ENCODE data around the gene KIF5C. TPM values are rescaled to one million over a fixed set of nuclear protein-coding genes. Genes with fewer than 3 reads are reported as not detected.

KIF5C gene
- total RNA-seq, 1 donor from 2014 or later, result 673 TPM

DNA sequence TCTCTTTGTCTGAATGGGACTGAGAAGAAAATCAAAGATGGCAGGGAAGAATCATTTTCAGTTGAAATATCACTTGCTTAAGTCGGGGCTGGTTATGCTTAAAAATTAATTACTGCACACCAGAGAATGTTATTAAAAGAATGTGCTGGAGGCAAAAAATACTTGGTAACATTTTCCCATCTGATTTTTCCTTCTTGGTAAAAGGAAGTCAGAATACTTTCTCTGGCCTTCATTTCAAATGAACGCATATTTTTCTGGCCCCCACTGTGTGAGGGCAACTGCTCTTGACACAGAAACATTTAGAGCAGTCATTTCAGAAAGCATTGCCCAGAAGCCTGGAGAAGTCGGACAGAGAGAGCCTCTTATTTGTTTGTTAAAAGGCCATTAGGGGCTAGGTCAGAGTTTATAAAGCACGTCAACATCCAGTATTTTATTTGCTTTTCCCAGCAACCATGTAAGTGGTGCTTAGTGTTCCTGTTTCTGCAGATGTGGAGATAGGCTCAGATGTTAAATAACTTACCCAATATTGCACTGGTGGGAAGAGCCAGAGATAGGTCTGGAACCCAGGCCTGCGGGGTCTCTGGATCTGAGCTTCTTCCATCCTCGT, 130.5 kb downstream of the KIF5C start:
- no peak for DNase-seq
- peaks cover 13% of the 10 kb centered on the region for H3K27me3 Mint-ChIP-seq (ENCODE audit: unreplicated experiment)
- no peak overlapping the region for H3K27ac Mint-ChIP-seq (ENCODE audit: unreplicated experiment)
- H3K4me1 Mint-ChIP-seq (ENCODE audit: low read depth, unreplicated experiment), result peaks cover 4% of the 10 kb centered on the region
- TF ChIP-seq, protein P1, sequence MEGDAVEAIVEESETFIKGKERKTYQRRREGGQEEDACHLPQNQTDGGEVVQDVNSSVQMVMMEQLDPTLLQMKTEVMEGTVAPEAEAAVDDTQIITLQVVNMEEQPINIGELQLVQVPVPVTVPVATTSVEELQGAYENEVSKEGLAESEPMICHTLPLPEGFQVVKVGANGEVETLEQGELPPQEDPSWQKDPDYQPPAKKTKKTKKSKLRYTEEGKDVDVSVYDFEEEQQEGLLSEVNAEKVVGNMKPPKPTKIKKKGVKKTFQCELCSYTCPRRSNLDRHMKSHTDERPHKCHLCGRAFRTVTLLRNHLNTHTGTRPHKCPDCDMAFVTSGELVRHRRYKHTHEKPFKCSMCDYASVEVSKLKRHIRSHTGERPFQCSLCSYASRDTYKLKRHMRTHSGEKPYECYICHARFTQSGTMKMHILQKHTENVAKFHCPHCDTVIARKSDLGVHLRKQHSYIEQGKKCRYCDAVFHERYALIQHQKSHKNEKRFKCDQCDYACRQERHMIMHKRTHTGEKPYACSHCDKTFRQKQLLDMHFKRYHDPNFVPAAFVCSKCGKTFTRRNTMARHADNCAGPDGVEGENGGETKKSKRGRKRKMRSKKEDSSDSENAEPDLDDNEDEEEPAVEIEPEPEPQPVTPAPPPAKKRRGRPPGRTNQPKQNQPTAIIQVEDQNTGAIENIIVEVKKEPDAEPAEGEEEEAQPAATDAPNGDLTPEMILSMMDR (IDR thresholded peaks at IDR 0.05; ENCODE audit: partially characterized antibody, unreplicated experiment), result no peak
- H3K4me3 Mint-ChIP-seq (ENCODE audit: unreplicated experiment), result no peak overlapping the region
- H3K36me3 Mint-ChIP-seq (ENCODE audit: unreplicated experiment), result peaks cover 23% of the 10 kb centered on the region
- H3K9me3 Mint-ChIP-seq (ENCODE audit: unreplicated experiment), result peaks cover 32% of the 10 kb centered on the region

DNA sequence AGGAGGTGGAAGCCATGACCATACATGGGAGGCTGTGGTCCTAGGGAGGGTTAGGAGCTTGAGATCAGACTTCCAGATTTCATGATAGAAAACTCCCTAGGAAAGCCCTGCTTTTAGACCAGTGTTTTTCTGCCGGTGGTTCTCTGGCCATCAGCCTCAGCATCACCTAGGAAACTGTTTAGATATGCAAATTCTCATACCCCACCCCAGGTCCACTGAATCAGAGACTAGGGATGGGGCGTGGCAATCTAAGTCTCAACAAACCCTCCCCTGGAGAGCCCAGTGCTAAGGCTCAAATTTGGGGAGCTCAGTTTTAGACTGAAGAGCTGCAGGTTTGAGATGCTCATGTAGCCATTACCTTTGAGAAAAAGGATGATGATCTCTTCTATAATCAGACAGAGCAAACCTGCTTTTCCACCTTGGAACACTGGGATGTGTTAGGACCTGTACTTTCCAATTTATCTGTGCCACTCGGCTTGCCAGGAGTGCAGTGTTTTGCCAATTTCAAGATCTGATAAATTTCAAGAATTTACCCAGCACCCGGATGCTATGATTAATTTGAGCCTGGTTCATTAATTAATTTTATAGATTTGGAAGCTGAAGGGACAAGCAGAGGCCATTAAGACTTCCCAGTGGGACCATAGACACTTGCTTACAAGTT, 132.0 kb downstream of the KIF5C start:
- Mint-ChIP-seq H3K36me3 (ENCODE audit: unreplicated experiment) (peaks cover 17% of the 10 kb centered on the region), H3K4me3 (ENCODE audit: unreplicated experiment) (no peak overlapping the region), H3K4me1 (ENCODE audit: low read depth, unreplicated experiment) (peaks cover 4% of the 10 kb centered on the region), H3K9me3 (ENCODE audit: unreplicated experiment) (peaks cover 26% of the 10 kb centered on the region), H3K27ac (ENCODE audit: unreplicated experiment) (peak overlapping the region; percentile 29), H3K27me3 (ENCODE audit: unreplicated experiment) (peaks cover 13% of the 10 kb centered on the region)
- TF ChIP-seq, protein P1 (IDR thresholded peaks at IDR 0.05; ENCODE audit: partially characterized antibody, unreplicated experiment), result no peak
- DNase-seq, result no peak

DNA sequence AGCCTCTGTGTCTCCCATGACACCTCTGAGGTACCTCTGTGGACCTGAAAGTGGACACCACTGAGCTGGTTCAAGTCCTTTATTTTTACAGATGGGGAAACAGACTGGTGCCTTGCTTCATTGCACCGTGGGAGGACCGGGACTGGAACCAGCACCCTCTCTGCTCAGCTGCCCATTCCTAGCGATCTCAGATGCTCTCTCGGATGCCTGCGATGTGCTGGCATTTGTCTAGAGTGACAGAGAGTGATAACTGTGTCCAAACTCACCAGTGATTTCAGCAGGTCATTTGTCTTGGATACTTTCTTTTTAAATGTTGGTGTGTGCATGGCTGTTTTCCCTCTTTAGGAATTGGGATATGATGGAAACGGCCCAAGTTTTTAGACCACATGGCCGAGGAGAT, 133.4 kb downstream of the KIF5C start:
- Mint-ChIP-seq H3K27ac (ENCODE audit: unreplicated experiment) (no peak overlapping the region), H3K36me3 (ENCODE audit: unreplicated experiment) (peaks cover 12% of the 10 kb centered on the region)

DNA sequence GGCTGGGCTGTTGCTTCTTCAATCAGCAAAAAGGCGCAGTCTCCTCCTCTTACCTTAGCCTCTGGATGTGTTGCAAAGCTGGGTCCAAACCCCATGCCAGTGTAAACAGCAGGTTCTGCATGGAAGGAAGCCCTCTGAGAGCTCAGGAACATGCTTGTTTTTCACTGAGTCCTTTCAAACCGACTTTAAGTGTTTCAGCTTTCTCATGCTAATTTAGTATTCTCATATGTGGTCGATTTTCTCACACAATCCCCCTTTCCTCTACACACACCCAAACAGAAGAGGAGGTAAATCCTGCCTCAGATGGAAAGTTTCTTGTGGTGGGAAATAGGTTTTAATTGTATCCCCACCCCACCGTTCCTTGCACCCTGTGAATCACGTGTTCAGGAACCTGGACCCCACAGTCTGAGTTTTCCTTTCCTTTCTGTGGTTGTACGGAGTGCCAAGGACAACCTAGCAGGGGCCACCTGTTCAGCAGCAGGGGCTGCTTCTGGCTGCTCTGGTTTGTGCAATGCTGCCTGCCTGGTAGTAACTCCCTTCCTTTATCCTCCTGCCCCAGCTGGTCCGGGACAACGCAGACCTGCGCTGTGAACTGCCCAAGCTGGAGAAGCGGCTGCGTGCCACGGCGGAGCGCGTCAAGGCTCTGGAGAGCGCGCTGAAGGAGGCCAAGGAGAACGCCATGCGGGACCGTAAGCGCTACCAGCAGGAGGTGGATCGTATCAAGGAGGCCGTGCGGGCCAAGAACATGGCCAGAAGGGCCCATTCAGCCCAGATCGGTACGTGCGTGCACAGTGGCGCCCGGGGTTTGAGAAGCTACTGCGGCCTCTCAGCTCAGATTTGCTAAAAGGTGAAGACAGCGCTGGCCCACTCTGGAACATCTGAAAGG, 134.8 kb downstream of the KIF5C start:
- H3K4me1 Mint-ChIP-seq (ENCODE audit: low read depth, unreplicated experiment), result peaks cover 4% of the 10 kb centered on the region
- DNase-seq, result no peak
- TF ChIP-seq, protein P1 (IDR thresholded peaks at IDR 0.05; ENCODE audit: partially characterized antibody, unreplicated experiment), result no peak
- peaks cover 22% of the 10 kb centered on the region for H3K9me3 Mint-ChIP-seq (ENCODE audit: unreplicated experiment)
- no peak overlapping the region for H3K27ac Mint-ChIP-seq (ENCODE audit: unreplicated experiment)
- H3K27me3 Mint-ChIP-seq (ENCODE audit: unreplicated experiment), result peaks cover 7% of the 10 kb centered on the region
- peaks cover 12% of the 10 kb centered on the region for H3K36me3 Mint-ChIP-seq (ENCODE audit: unreplicated experiment)
- no peak overlapping the region for H3K4me3 Mint-ChIP-seq (ENCODE audit: unreplicated experiment)

More for the DNA sequence above, 133.4 kb downstream of the KIF5C start:
- Mint-ChIP-seq H3K4me3 (ENCODE audit: unreplicated experiment) (no peak overlapping the region), H3K27me3 (ENCODE audit: unreplicated experiment) (peaks cover 10% of the 10 kb centered on the region), H3K9me3 (ENCODE audit: unreplicated experiment) (peaks cover 25% of the 10 kb centered on the region), H3K4me1 (ENCODE audit: low read depth, unreplicated experiment) (peaks cover 4% of the 10 kb centered on the region)
- no peak for DNase-seq
- TF ChIP-seq, protein P1 (IDR thresholded peaks at IDR 0.05; ENCODE audit: partially characterized antibody, unreplicated experiment), result no peak

All from glutamatergic neuron (in vitro differentiated cells).